ENCODE data around the gene ZNF616.

- no peak for TF ChIP-seq CTCF (IDR thresholded peaks at IDR 0.05)
- TF ChIP-seq POLR2A (IDR thresholded peaks at IDR 0.05), result no peak
- TF ChIP-seq POLR2AphosphoS5 (IDR thresholded peaks at IDR 0.05), result peak; percentile 47 to 62 (median 52)
These were observed 31.8 kb upstream of the ZNF616 start, which contains the start of gene ZNF836 for GRCh38 chr19:52171321-52172169.
